ENCODE results near the gene CCDC146. TPM values are rescaled to one million over a fixed set of nuclear protein-coding genes. Genes with fewer than 3 reads are reported as not detected.

Gene CCDC146
- total RNA-seq, 1 donor from 2014 or later, result 11.0 TPM

DNA sequence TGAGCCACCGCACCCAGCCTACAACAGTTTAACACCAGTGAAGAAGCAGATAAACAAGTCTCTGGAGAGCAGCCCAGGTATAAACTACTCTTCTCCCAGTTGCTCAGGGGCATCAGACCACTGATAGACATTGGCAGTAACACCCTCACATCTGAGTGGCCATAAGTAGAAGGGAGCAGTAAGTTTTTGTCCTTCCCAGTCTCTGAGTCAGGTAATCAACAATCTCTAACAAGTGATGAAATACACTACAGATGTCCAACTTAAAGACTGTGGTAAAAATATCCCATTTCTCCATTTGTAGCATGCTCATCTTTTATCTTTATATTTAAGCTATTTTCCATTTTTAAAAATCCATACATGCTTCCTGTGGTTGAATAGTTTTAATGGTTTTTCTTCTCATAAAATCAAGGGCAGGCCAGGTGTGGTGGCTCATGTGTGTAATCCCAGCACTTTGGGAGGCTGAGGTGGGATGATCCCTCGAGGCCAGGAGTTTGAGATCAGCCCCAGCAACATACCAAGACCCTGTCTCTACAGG, 215.1 kb downstream of the CCDC146 start:
- intact Hi-C loops (cut with DNase I), result no loop called here
- ATAC-seq, result no peak
- no peak for DNase-seq (ENCODE audit: missing footprints)

DNA sequence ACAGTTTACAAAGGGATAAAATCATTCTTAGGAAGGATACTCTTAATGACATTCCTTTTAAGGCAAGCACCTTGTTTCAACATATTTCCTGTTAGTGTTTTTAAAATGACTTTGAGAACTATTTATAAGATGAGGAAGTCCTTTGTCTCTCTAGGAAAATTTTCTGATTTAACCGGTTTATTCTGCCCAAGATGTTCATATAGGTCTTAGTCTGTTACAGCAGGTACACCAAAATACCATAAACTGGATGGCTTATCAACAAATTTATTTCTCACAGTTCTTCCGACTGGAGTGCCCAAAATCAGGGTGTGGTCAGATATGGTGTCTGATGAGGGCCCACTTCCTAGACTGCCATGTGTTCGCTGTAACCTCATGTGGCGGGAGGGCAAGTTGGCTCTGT, 215.8 kb downstream of the CCDC146 start:
- ATAC-seq (no peak), DNase-seq (ENCODE audit: missing footprints) (no peak)
- intact Hi-C loops (cut with DNase I), result no loop called here

DNA sequence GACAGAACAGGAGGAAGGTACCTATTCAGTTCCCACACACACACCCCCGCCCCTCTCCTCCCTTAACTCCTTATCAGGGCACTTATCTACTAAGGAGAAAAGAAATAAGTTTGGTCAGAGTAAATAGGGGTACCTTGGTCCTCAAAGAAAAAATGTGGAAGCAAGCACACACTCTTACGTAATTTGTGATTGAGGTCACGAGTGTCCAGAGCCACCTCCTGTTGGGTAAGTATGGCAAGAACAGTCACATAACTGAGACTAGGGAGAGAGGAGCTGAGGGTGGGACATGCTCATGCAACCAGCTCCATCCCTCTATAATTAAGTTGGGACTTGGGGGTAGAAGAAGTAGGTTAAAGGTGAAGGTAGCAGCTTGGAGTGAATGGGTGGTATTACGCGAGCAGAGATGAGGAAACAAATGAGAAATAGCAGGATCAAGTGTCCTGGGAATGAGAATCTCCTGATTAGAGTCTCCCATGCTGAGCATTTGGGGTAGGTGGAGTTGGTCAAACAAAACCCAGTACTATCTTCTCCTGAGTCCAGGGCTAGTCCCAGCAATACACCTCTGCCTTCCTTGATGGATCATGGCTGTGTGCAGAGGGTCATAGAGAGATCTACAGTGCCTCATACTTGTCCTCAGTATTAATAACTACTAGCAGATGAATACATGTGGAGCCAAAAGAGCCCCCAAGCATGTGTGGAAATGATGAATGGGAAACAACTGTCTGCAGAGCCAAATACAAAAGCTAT, 216.6 kb downstream of the CCDC146 start:
- intact Hi-C loops (cut with DNase I), result no loop called here
- DNase-seq (ENCODE audit: missing footprints) (no peak), ATAC-seq (no peak)

DNA sequence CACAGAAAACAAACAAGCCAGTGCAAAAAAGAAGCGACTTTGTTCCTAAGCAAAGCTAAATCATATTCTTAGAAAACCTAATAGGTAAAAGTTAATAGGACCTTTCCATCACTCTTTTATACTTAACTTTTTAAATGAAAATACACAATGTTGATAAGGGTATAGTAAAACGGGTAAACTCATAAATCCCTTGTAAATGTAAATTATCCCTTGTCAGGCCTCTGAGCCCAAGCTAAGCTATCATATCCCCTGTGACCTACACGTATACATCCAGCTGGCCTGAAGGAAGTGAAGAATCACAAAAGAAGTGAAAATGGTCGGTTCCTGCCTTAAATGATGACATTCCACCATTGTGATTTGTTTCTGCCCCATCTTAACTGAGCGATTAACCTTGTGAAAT, 217.3 kb downstream of the CCDC146 start:
- intact Hi-C loops (cut with DNase I), result no loop called here
- no peak for ATAC-seq
- DNase-seq (ENCODE audit: missing footprints), result no peak

Other genes with a start within 250 kb of the CCDC146 start
- not detected for gene SPDYE17, start 90.3 kb upstream of the CCDC146 start, total RNA-seq
- 0.41 TPM for gene SPDYE18, start 60.1 kb upstream of the CCDC146 start, total RNA-seq
- 13.0 TPM for gene FGL2, start 77.2 kb downstream of the CCDC146 start, total RNA-seq